Parathyroid adenoma (tissue), 2 donors: ENCODE results near the gene TMEM237.

Experiments used
- H2AFZ ChIP-seq: fragments of 300-600 bp; sonication (generic); one replicate; pipeline ENCODE4 v1.7.0; 2017; ENCODE audit warnings: antibody characterized with exemption, mild to moderate bottlenecking
- H3K27ac ChIP-seq: fragments of 300-600 bp; sonication (generic); one replicate; pipeline ENCODE4 v1.7.0; 2017
- H3K27me3 ChIP-seq: fragments of 300-600 bp; sonication (generic); one replicate; pipeline ENCODE4 v1.7.0; 2017; ENCODE audit warnings: low read length; ENCODE audit not compliant: control insufficient read depth, insufficient read depth
- H3K36me3 ChIP-seq: fragments of 300-600 bp; sonication (generic); one replicate; pipeline ENCODE4 v1.7.0; 2017; ENCODE audit warnings: low read length; ENCODE audit not compliant: control insufficient read depth, insufficient read depth
- H3K4me1 ChIP-seq: fragments of 300-600 bp; sonication (generic); one replicate; pipeline ENCODE4 v1.7.0; 2017; ENCODE audit warnings: control low read depth
- H3K4me2 ChIP-seq: fragments of 300-600 bp; sonication (generic); one replicate; pipeline ENCODE4 v1.7.0; 2017; ENCODE audit warnings: low read length
- H3K4me3 ChIP-seq: fragments of 300-600 bp; sonication (generic); one replicate; pipeline ENCODE4 v1.7.0; 2017; ENCODE audit warnings: low read depth, low read length
- H3K79me2 ChIP-seq: fragments of 300-600 bp; sonication (generic); one replicate; pipeline ENCODE4 v1.7.0; 2017; ENCODE audit warnings: control low read depth
- H3K9ac ChIP-seq: fragments of 300-600 bp; sonication (generic); one replicate; pipeline ENCODE4 v1.7.0; 2017; ENCODE audit warnings: mild to moderate bottlenecking
- H3K9me3 ChIP-seq: fragments of 300-600 bp; sonication (generic); one replicate; pipeline ENCODE4 v1.7.0; 2017; ENCODE audit warnings: low read length; ENCODE audit not compliant: control insufficient read depth
- TF ChIP-seq, protein P1 (sequence below): fragments of 300-600 bp; sonication (generic); IDR thresholded peaks from one replicate; pipeline ENCODE4 v1.7.0; 2017; ENCODE audit warnings: antibody characterized with exemption, mild to moderate bottlenecking
- donor health status: primary hyperparathyroidism.

Gene TMEM237

DNA sequence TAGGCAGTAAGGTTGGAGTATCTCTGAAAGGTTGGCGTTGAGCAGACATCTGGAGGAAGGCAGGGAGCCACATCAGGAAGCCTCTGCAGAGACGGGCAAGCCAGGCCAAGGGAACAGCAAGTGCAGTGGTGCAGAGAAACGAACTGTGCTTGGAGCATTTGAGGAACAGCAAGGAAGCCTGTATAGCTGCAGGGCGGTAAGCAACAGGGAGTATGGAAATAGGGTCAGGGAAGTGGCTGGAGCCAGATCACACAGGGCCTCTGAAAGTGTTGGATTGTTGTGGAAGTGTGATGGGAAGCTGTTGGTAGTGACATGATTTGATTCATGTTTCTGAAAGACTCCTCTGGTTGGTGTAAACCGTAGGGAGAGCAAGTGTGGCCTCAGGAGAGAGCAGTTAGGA lies 13.4 kb upstream of the TMEM237 start:
- Histone ChIP-seq H3K27ac (no peak overlapping the region), H3K79me2 (no peaks in the 10 kb centered on the region), H3K9me3 (no peaks in the 10 kb centered on the region), H3K4me1 (no peaks in the 10 kb centered on the region), H3K9ac (no peak overlapping the region), H3K4me3 (no peak overlapping the region), H3K27me3 (no peaks in the 10 kb centered on the region), H3K4me2 (no peak overlapping the region), H2AFZ (no peak overlapping the region), H3K36me3 (no peaks in the 10 kb centered on the region)
- TF ChIP-seq, protein P1, sequence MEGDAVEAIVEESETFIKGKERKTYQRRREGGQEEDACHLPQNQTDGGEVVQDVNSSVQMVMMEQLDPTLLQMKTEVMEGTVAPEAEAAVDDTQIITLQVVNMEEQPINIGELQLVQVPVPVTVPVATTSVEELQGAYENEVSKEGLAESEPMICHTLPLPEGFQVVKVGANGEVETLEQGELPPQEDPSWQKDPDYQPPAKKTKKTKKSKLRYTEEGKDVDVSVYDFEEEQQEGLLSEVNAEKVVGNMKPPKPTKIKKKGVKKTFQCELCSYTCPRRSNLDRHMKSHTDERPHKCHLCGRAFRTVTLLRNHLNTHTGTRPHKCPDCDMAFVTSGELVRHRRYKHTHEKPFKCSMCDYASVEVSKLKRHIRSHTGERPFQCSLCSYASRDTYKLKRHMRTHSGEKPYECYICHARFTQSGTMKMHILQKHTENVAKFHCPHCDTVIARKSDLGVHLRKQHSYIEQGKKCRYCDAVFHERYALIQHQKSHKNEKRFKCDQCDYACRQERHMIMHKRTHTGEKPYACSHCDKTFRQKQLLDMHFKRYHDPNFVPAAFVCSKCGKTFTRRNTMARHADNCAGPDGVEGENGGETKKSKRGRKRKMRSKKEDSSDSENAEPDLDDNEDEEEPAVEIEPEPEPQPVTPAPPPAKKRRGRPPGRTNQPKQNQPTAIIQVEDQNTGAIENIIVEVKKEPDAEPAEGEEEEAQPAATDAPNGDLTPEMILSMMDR: no peak

DNA sequence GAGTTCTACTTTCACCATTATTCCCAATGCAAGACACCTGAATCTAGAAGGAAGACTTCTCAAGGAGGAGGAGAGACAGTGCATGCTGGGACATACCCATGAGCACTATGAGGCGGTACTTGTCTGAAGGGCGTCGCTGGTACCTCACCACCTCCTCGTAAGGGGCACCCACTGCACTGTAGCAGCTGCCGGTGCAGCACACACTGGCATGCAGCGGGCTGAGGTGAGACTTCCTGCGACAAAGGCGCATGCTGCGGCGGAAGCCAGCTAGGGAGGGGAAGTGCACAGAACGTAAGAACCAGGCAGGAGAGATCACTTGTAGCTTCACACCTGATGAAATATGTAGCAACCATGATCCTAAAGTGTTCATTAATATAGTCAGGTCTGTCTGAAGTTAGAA lies 12.8 kb upstream of the TMEM237 start:
- H3K27ac ChIP-seq: no peak overlapping the region
- no peak overlapping the region for H3K4me3 ChIP-seq
- no peaks in the 10 kb centered on the region for H3K4me1 ChIP-seq
- H3K79me2 ChIP-seq: no peaks in the 10 kb centered on the region
- no peak overlapping the region for H2AFZ ChIP-seq
- no peak overlapping the region for H3K9ac ChIP-seq
- TF ChIP-seq, protein P1: no peak
- no peaks in the 10 kb centered on the region for H3K9me3 ChIP-seq
- no peaks in the 10 kb centered on the region for H3K36me3 ChIP-seq
- H3K27me3 ChIP-seq: no peaks in the 10 kb centered on the region
- H3K4me2 ChIP-seq: no peak overlapping the region

DNA sequence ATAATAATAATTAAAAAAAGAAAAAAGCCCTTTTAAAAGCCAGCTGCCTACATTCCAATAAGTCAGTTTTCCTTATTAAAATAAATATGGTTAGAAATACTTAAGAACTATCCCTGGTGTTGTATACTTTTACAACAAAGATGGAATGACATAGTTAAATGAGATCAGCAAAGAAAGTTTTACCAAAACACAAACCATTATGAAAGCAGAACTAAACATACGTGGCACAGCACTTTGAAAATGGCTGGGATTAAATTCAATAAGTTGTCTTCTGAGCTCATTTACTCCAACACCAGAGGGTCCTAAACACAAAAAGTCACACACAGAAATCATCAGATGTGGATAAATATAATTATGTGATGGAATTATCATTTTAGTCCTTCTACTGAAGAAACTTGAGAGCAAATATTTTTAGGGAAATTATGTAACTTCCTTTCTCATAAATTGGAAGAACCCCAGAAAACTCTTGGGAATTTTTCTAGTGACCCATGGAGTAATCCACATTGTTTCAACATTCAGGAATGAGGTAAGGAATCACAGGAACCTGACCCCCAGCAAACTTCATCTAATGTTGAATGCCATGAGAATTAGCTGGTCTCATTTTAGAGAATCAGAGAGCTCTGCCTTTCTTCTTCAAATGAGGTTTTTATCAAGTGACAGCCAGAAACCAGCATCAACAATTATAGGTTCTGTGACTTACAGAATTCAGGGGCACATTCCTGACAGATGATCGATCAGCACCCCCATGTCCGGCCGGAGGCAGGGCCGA lies 11.5 kb upstream of the TMEM237 start:
- Histone ChIP-seq H3K9me3 (no peaks in the 10 kb centered on the region), H3K4me1 (no peaks in the 10 kb centered on the region), H3K27me3 (no peaks in the 10 kb centered on the region), H3K4me3 (no peak overlapping the region), H3K4me2 (no peak overlapping the region), H3K9ac (no peak overlapping the region), H3K36me3 (no peaks in the 10 kb centered on the region), H3K79me2 (no peaks in the 10 kb centered on the region), H3K27ac (no peak overlapping the region), H2AFZ (no peak overlapping the region)
- TF ChIP-seq, protein P1: no peak

DNA sequence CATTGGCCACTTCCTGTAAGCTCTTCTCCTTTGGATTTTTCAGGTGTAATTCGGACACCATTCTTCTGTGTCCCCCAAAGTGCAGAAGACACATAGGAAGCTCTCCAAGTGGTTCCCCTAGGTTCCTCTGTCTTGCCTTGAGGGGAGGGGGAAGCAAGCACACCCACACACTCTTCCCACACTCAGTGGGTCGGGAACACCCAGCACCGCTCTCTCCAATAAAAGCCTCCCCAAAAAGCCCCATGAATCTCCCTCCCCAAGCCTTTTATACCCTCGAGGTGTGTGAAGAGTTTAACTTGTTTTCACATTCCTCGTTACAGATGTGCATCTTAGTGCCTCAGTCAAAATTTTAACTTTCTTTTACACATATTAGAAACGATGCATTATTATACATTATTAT lies 9.9 kb upstream of the TMEM237 start:
- Histone ChIP-seq H2AFZ (no peak overlapping the region), H3K9me3 (no peaks in the 10 kb centered on the region), H3K9ac (no peak overlapping the region), H3K27ac (no peak overlapping the region), H3K27me3 (no peaks in the 10 kb centered on the region), H3K4me2 (no peak overlapping the region), H3K4me1 (no peaks in the 10 kb centered on the region), H3K4me3 (no peak overlapping the region), H3K36me3 (no peaks in the 10 kb centered on the region), H3K79me2 (no peaks in the 10 kb centered on the region)
- TF ChIP-seq, protein P1: no peak

GRCh38 chr2:201649442-201649841 lies 6.1 kb upstream of the TMEM237 start:
- Histone ChIP-seq H3K4me1 (no peaks in the 10 kb centered on the region), H3K4me3 (no peak overlapping the region), H2AFZ (no peak overlapping the region), H3K27ac (no peak overlapping the region), H3K4me2 (no peak overlapping the region), H3K79me2 (no peaks in the 10 kb centered on the region), H3K27me3 (no peaks in the 10 kb centered on the region), H3K9ac (no peak overlapping the region), H3K36me3 (no peaks in the 10 kb centered on the region), H3K9me3 (no peaks in the 10 kb centered on the region)
- TF ChIP-seq, protein P1: no peak
